ENCODE data around the gene STARD6. TPM values are rescaled to one million over a fixed set of nuclear protein-coding genes. Genes with fewer than 3 reads are reported as not detected.
"Not testable (repeated sequence)": the region's sequence is repeated elsewhere in the genome, so short reads cannot be mapped to it uniquely, and the experiment has no call there.

Gene STARD6
- total RNA-seq, 2 donors from 2014 or later = not detected

GRCh38 chr18:54357082-54357659 is 487 bp downstream of the STARD6 start:
- intact Hi-C loops (cut with DNase I) = no loop called here
- no peak for DNase-seq (ENCODE audit: low spot score)

GRCh38 chr18:54351186-54351585 is 6.5 kb downstream of the STARD6 start:
- intact Hi-C loops (cut with DNase I) = no loop called here
- DNase-seq (ENCODE audit: low spot score) = no peak

- intact Hi-C loops (cut with DNase I) = no loop called here
- no peak for DNase-seq (ENCODE audit: low spot score)
Observed at GRCh38 chr18:54338230-54338629, 19.4 kb downstream of the STARD6 start.

GRCh38 chr18:54335638-54336173 is 22.0 kb downstream of the STARD6 start:
- intact Hi-C loops (cut with DNase I) = no loop called here
- DNase-seq (ENCODE audit: low spot score) = no peak

GRCh38 chr18:54330768-54331548 is 26.7 kb downstream of the STARD6 start:
- intact Hi-C loops (cut with DNase I) = no loop called here
- DNase-seq (ENCODE audit: low spot score) = no peak

GRCh38 chr18:54329787-54330186 is 27.9 kb downstream of the STARD6 start:
- intact Hi-C loops (cut with DNase I) = no loop called here
- no peak for DNase-seq (ENCODE audit: low spot score)

- intact Hi-C loops (cut with DNase I) = no loop called here
- DNase-seq (ENCODE audit: low spot score) = no peak
Observed at GRCh38 chr18:54327818-54328217, 29.8 kb downstream of the STARD6 start.

GRCh38 chr18:54323970-54324369 is 33.7 kb downstream of the STARD6 start:
- intact Hi-C loops (cut with DNase I) = no loop called here
- no peak for DNase-seq (ENCODE audit: low spot score)

GRCh38 chr18:54323561-54323960 is 34.1 kb downstream of the STARD6 start:
- no peak for DNase-seq (ENCODE audit: low spot score)

GRCh38 chr18:54316071-54316820 is 41.4 kb downstream of the STARD6 start:
- DNase-seq (ENCODE audit: low spot score) = no peak
- intact Hi-C loops (cut with DNase I) = no loop called here

More at GRCh38 chr18:54323561-54323960, 34.1 kb downstream of the STARD6 start:
- intact Hi-C loops (cut with DNase I) = no loop called here

- intact Hi-C loops (cut with DNase I); DNase-seq (ENCODE audit: low spot score): not testable (repeated sequence)
Observed at GRCh38 chr18:54309564-54309963, 48.1 kb downstream of the STARD6 start.

GRCh38 chr18:54303408-54303807 is 54.2 kb downstream of the STARD6 start:
- no peak for DNase-seq (ENCODE audit: low spot score)
- intact Hi-C loops (cut with DNase I) = no loop called here

- intact Hi-C loops (cut with DNase I); DNase-seq (ENCODE audit: low spot score): not testable (repeated sequence)
Observed at GRCh38 chr18:54298991-54299390, 58.7 kb downstream of the STARD6 start.

- DNase-seq (ENCODE audit: low spot score) = no peak
- intact Hi-C loops (cut with DNase I) = no loop called here
Observed at GRCh38 chr18:54296062-54296461, 61.6 kb downstream of the STARD6 start.

GRCh38 chr18:54294274-54294673 is 63.4 kb downstream of the STARD6 start:
- DNase-seq (ENCODE audit: low spot score) = no peak

GRCh38 chr18:54284981-54285785 is 72.5 kb downstream of the STARD6 start:
- intact Hi-C loops (cut with DNase I) = no loop called here
- DNase-seq (ENCODE audit: low spot score) = peak; percentile 82

More at GRCh38 chr18:54294274-54294673, 63.4 kb downstream of the STARD6 start:
- intact Hi-C loops (cut with DNase I) = no loop called here

- no peak for DNase-seq (ENCODE audit: low spot score)
- intact Hi-C loops (cut with DNase I) = no loop called here
Observed at GRCh38 chr18:54284535-54284934, 73.1 kb downstream of the STARD6 start.

GRCh38 chr18:54280220-54280569 is 77.5 kb downstream of the STARD6 start:
- intact Hi-C loops (cut with DNase I) = no loop called here

GRCh38 chr18:54279477-54280219 is 78.0 kb downstream of the STARD6 start:
- no peak for DNase-seq (ENCODE audit: low spot score)
- intact Hi-C loops (cut with DNase I) = no loop called here

More at GRCh38 chr18:54280220-54280569, 77.5 kb downstream of the STARD6 start:
- DNase-seq (ENCODE audit: low spot score) = no peak
